DOHH2 (cell line): Measurements from ENCODE around the gene MEST.

Experiments used
- CTCF ChIP-seq: fragments of 200-600 bp; sonication (generic); IDR thresholded peaks from one replicate; pipeline ENCODE4 v1.5.1; 2014; ENCODE audit warnings: antibody characterized with exemption, mild to moderate bottlenecking, low read depth, low read length; ENCODE audit not compliant: poor library complexity, severe bottlenecking
- EZH2phosphoT487 ChIP-seq: fragments of 200-600 bp; sonication (generic); IDR thresholded peaks from 2 replicates; pipeline ENCODE4 v1.6.1; 2017; ENCODE audit warnings: borderline replicate concordance, mild to moderate bottlenecking, antibody characterized with exemption, low read length, moderate library complexity, mixed read lengths

GRCh38 chr7:130442601-130443000 lies 49.3 kb upstream of the MEST start:
- no peak for TF ChIP-seq CTCF
- TF ChIP-seq EZH2phosphoT487 = no peak
